Keratinocyte (primary cell): Measurements from ENCODE around the gene STRA6. TPM values are rescaled to one million over a fixed set of nuclear protein-coding genes. Genes with fewer than 3 reads are reported as not detected.

Source experiments
- DNase-seq: peaks from one replicate; pipeline ENCODE4 v3.0.0-alpha.2; 2011; ENCODE audit warnings: low read depth, missing footprints, low spot score
- FAIRE-seq: peaks from 2 replicates; lab custom pipeline; 2011; peaks lifted over from hg19 to GRCh38; lab: Jason Lieb, UNC
- H2AFZ ChIP-seq: 2 replicates; pipeline ENCODE4 v1.6.0; 2012; ENCODE audit warnings: low read length, control low read depth, inconsistent platforms; ENCODE audit not compliant: control insufficient read depth
- H3K27ac ChIP-seq: 2 replicates; pipeline ENCODE4 v1.5.1; 2011; ENCODE audit warnings: low read length; ENCODE audit not compliant: control insufficient read depth, insufficient read depth
- H3K27me3 ChIP-seq: 3 replicates; pipeline ENCODE4 v1.6.0; 2011; ENCODE audit warnings: low read length; ENCODE audit not compliant: control insufficient read depth, insufficient read depth; ENCODE audit errors: extremely low read depth
- H3K36me3 ChIP-seq, 2 experiments: 2 replicates in 1 of 2; 3 replicates in 1 of 2; pipeline ENCODE4 v1.5.1; 2011; ENCODE audit warnings: low read length in 2 of 2, mild to moderate bottlenecking in 1 of 2; ENCODE audit not compliant: control insufficient read depth in 2 of 2, insufficient read depth in 2 of 2; ENCODE audit errors: extremely low read depth in 1 of 2
- H3K4me1 ChIP-seq: 3 replicates; pipeline ENCODE4 v1.5.1; 2011; ENCODE audit warnings: low read length; ENCODE audit not compliant: control insufficient read depth, insufficient read depth; ENCODE audit errors: extremely low read depth
- H3K4me2 ChIP-seq: 3 replicates; pipeline ENCODE4 v1.6.0; 2011; ENCODE audit warnings: low read depth, low read length; ENCODE audit not compliant: control insufficient read depth, insufficient read depth; ENCODE audit errors: extremely low read depth
- H3K4me3 ChIP-seq, 3 experiments: fragments of 200-600 bp in 1 of 3; sonication (generic) in 1 of 3; 2 replicates in 2 of 3; 3 replicates in 1 of 3; pipeline ENCODE4 v1.5.1; 2011 to 2016; ENCODE audit warnings: low read length in 3 of 3, mild to moderate bottlenecking in 3 of 3, control low read depth in 2 of 3, inconsistent platforms in 1 of 3, low read depth in 1 of 3, mixed read lengths in 1 of 3, mixed run types in 1 of 3, moderate library complexity in 1 of 3; ENCODE audit not compliant: control insufficient read depth in 2 of 3, insufficient read depth in 2 of 3; ENCODE audit errors: extremely low read depth in 1 of 3
- H3K79me2 ChIP-seq: 2 replicates; pipeline ENCODE4 v1.6.0; 2012; ENCODE audit warnings: low read length; ENCODE audit not compliant: control insufficient read depth, insufficient read depth
- H3K9ac ChIP-seq: 3 replicates; pipeline ENCODE4 v1.6.0; 2011; ENCODE audit warnings: low read length; ENCODE audit not compliant: control insufficient read depth, insufficient read depth; ENCODE audit errors: extremely low read depth
- H3K9me1 ChIP-seq: 3 replicates; pipeline ENCODE4 v1.6.0; 2011; ENCODE audit warnings: low read length; ENCODE audit not compliant: control insufficient read depth, insufficient read depth; ENCODE audit errors: extremely low read depth
- H3K9me3 ChIP-seq: 2 replicates; pipeline ENCODE4 v1.5.1; 2012; ENCODE audit warnings: low read depth, low read length; ENCODE audit not compliant: control insufficient read depth
- H4K20me1 ChIP-seq: 3 replicates; pipeline ENCODE4 v1.6.0; 2011; ENCODE audit warnings: low read length; ENCODE audit not compliant: control insufficient read depth, insufficient read depth; ENCODE audit errors: extremely low read depth
- CTCF ChIP-seq, 3 experiments: IDR thresholded peaks in 1 of 3; conservative IDR thresholded peaks in 1 of 3; optimal IDR thresholded peaks in 1 of 3; 2 replicates in 2 of 3; 3 replicates in 1 of 3; pipeline versions ENCODE3 to v1.5.1; 2011; ENCODE audit warnings: low read length in 3 of 3, mild to moderate bottlenecking in 3 of 3, moderate library complexity in 2 of 3, control low read depth in 1 of 3, inconsistent platforms in 1 of 3; ENCODE audit not compliant: insufficient read depth in 2 of 3; ENCODE audit errors: extremely low read depth in 1 of 3
- EZH2 ChIP-seq: IDR thresholded peaks from one replicate; pipeline ENCODE4 v1.6.1; 2012; ENCODE audit warnings: inconsistent platforms, mild to moderate bottlenecking, low read length, moderate library complexity
- dilution Hi-C: fragments of 300-500 bp; cut with MboI; formaldehyde crosslinking; loops from one replicate; pipeline ENCODE4 v1.7.0; 2020; ENCODE audit warnings: low sequenced_read_pairs; ENCODE audit not compliant: extremely low pct_ligation_motif_present
- polyA minus RNA-seq, 3 experiments: library from RNA; depleted of rRNA, polyadenylated mRNA; stranded (reverse); fragments of >200 nt; gene quantifications; 1 replicate in 1 of 3; 2 replicates in 1 of 3; 3 replicates in 1 of 3; pipeline ENCODE4 v1.2.3, GENCODE V29; 2011
- polyA plus RNA-seq, 5 experiments: library from polyadenylated mRNA; depleted of rRNA in 3 of 5; stranded (reverse) in 3 of 5; stranded (forward) in 1 of 5; unstranded in 1 of 5; fragments of >200 nt; gene quantifications; 1 replicate in 1 of 5; 2 replicates in 3 of 5; 3 replicates in 1 of 5; pipeline versions ENCODE4 v1.2.1 to v1.2.3, GENCODE V29; 2011 to 2012; ENCODE audit warnings: missing spikeins in 2 of 5, low read depth in 1 of 5, low replicate concordance in 1 of 5

STRA6 gene
- polyA plus RNA-seq (0.09 TPM in 1 of 3 replicates, not detected in the others), polyA minus RNA-seq (not detected in 3 replicates)
- not detected for polyA plus RNA-seq (2011; ENCODE audit: low read depth)
- not detected in 2 replicates for polyA plus RNA-seq (2011; cell fraction: cytosol; rRNA removed)
- polyA plus RNA-seq (2011; cell fraction: nucleus; rRNA removed): 0.08 TPM in 1 of 2 replicates, not detected in the other
- polyA plus RNA-seq (2012; ENCODE audit: low replicate concordance): not detected in 2 replicates
- not detected for polyA minus RNA-seq (2011; cell fraction: cytosol; rRNA and poly(A)+ RNA removed)
- polyA minus RNA-seq (2011; cell fraction: nucleus; rRNA and poly(A)+ RNA removed): 0.21 TPM in 1 of 2 replicates, not detected in the other

- H3K9me3 ChIP-seq: no peaks in the 10 kb centered on the region
- no peak within 1 kb of the TSS for H3K4me3 ChIP-seq
- no peaks in the 10 kb centered on the region for H4K20me1 ChIP-seq
- H3K36me3 ChIP-seq: no peaks in the 10 kb centered on the region
- peaks cover 15% of the 10 kb centered on the region for H3K27me3 ChIP-seq
- H2AFZ ChIP-seq: no peak within 1 kb of the TSS
- TF ChIP-seq EZH2 (no peak), CTCF (optimal IDR thresholded peaks at IDR 0.05 in 1 of 3, IDR thresholded peaks at IDR 0.05 in 1 of 3, conservative IDR thresholded peaks at IDR 0.05 in 1 of 3; ENCODE audit: extremely low read depth in 1 of 3, insufficient read depth in 2 of 3, low read length in 3 of 3) (peak in 2 of 3 experiments; percentile 18 to 26)
- peak within 1 kb of the TSS; percentile 35 for H3K4me2 ChIP-seq
- H3K79me2 ChIP-seq: no peaks in the 10 kb centered on the region
- H3K4me1 ChIP-seq: peaks cover 35% of the 10 kb centered on the region
- peak; percentile 44 for FAIRE-seq
- H3K9ac ChIP-seq: no peak within 1 kb of the TSS
- no peak for DNase-seq
- dilution Hi-C loops: no loop called here
- H3K9me1 ChIP-seq: peaks cover 2% of the 10 kb centered on the region
- H3K27ac ChIP-seq: no peak within 1 kb of the TSS
Observed at GRCh38 chr15:74202452-74203401, at the start of gene STRA6. TSS of gene STRA6 (minus strand) at chr15:74202787. CDS start at chr15:74202267, 520 bp downstream.

- peaks cover 17% of the 10 kb centered on the region for H3K27me3 ChIP-seq
- H3K4me3 ChIP-seq: no peak overlapping the region
- TF ChIP-seq CTCF (optimal IDR thresholded peaks at IDR 0.05 in 1 of 3, IDR thresholded peaks at IDR 0.05 in 1 of 3, conservative IDR thresholded peaks at IDR 0.05 in 1 of 3; ENCODE audit: extremely low read depth in 1 of 3, insufficient read depth in 2 of 3, low read length in 3 of 3): no peak
- no peak for TF ChIP-seq EZH2
- H2AFZ ChIP-seq: no peak overlapping the region
- H3K9me1 ChIP-seq: no peaks in the 10 kb centered on the region
- no peak for FAIRE-seq
- DNase-seq: no peak
- H3K36me3 ChIP-seq: no peaks in the 10 kb centered on the region
- H3K9me3 ChIP-seq: no peaks in the 10 kb centered on the region
- H3K9ac ChIP-seq: no peak overlapping the region
- H3K79me2 ChIP-seq: no peaks in the 10 kb centered on the region
- dilution Hi-C loops: no loop called here
- no peaks in the 10 kb centered on the region for H3K4me1 ChIP-seq
- H4K20me1 ChIP-seq: no peaks in the 10 kb centered on the region
- no peak overlapping the region for H3K4me2 ChIP-seq
- H3K27ac ChIP-seq: no peak overlapping the region
Observed at GRCh38 chr15:74252291-74252690, 49.7 kb upstream of the STRA6 start.
